K562 (cell line): Measurements from ENCODE around the gene VEGFA. TPM values are rescaled to one million over a fixed set of nuclear protein-coding genes. Genes with fewer than 3 reads are reported as not detected.

Source experiments
- CSDE1 ChIP-seq, 2 experiments: fragments of 450-650 bp; IDR thresholded peaks; 2 replicates each; pipeline ENCODE4 v1.6.1; 2016; ENCODE audit warnings: mild to moderate bottlenecking in 1 of 2
- FOXP4 ChIP-seq: sonication (generic); formaldehyde crosslinking; IDR thresholded peaks from 2 replicates; pipeline ENCODE4 v1.8.0; 2022; ENCODE audit warnings: mild to moderate bottlenecking, missing genetic modification reagents, borderline replicate concordance
- HDAC2 ChIP-seq: fragments of 450-650 bp; IDR thresholded peaks from 2 replicates; pipeline ENCODE4 v1.6.1; 2016; ENCODE audit warnings: mild to moderate bottlenecking
- HDAC8 ChIP-seq: fragments of 450-650 bp; IDR thresholded peaks from 2 replicates; pipeline ENCODE4 v1.6.1; 2016; ENCODE audit warnings: mild to moderate bottlenecking, missing genetic modification characterization, moderate library complexity, missing compliant biosample characterization
- HMG20A ChIP-seq: fragments of 450-650 bp; formaldehyde crosslinking; conservative IDR thresholded peaks from 2 replicates; pipeline ENCODE4 v1.4.0; 2020; ENCODE audit warnings: mild to moderate bottlenecking, mixed read lengths
- MAFF ChIP-seq: IDR thresholded peaks from 2 replicates; pipeline ENCODE4 v1.6.1; 2012; ENCODE audit warnings: low read length, improper control_type of control experiment
- MEF2D ChIP-seq: conservative IDR thresholded peaks from 2 replicates; pipeline ENCODE4 v1.6.1; 2016; ENCODE audit warnings: low read depth, missing genetic modification characterization, missing compliant biosample characterization
- MTA2 ChIP-seq: fragments of 450-650 bp; IDR thresholded peaks from 2 replicates; pipeline ENCODE4 v1.6.1; 2016; ENCODE audit warnings: low read depth
- NCOA6 ChIP-seq: fragments of 450-650 bp; IDR thresholded peaks from 2 replicates; pipeline ENCODE4 v1.6.1; 2017; ENCODE audit warnings: mild to moderate bottlenecking
- RAD51 ChIP-seq: fragments of 450-650 bp; IDR thresholded peaks from 2 replicates; pipeline ENCODE4 v1.7.1; 2016; ENCODE audit warnings: low read depth, mild to moderate bottlenecking, borderline replicate concordance
- SIX5 ChIP-seq, 2 experiments: IDR thresholded peaks; 2 replicates each; pipeline ENCODE4 v1.6.1; 2011; ENCODE audit warnings: low read length in 2 of 2, borderline replicate concordance in 1 of 2, low read depth in 1 of 2, mild to moderate bottlenecking in 1 of 2, moderate library complexity in 1 of 2; ENCODE audit not compliant: insufficient read depth in 1 of 2
- SP1 ChIP-seq: sonication (generic); formaldehyde crosslinking; IDR thresholded peaks from 2 replicates; pipeline ENCODE4 v1.8.1; 2022; ENCODE audit warnings: mild to moderate bottlenecking, missing genetic modification reagents
- SREBF1 ChIP-seq: fragments of 150-350 bp; IDR thresholded peaks from 2 replicates; pipeline ENCODE4 v1.6.1; 2014; ENCODE audit warnings: antibody characterized with exemption, low read depth, low read length, borderline replicate concordance
- TBL1XR1 ChIP-seq, 2 experiments: IDR thresholded peaks; 2 replicates each; pipeline ENCODE4 v1.6.1; 2012; ENCODE audit warnings: improper control_type of control experiment in 2 of 2, low read length in 2 of 2, mild to moderate bottlenecking in 1 of 2
- ZKSCAN8 ChIP-seq: fragments of 200-800 bp; sonication (Bioruptor generic); IDR thresholded peaks from 2 replicates; pipeline ENCODE4 v1.6.1; 2016; ENCODE audit warnings: missing genetic modification characterization, missing compliant biosample characterization
- ZNF24 ChIP-seq: fragments of 450-650 bp; IDR thresholded peaks from 2 replicates; pipeline ENCODE4 v1.6.1; 2016
- ZNF3 ChIP-seq: fragments of 250-450 bp; sonication (Bioruptor Pico); IDR thresholded peaks from 2 replicates; pipeline ENCODE4 v1.5.0; 2021; ENCODE audit warnings: mild to moderate bottlenecking, moderate library complexity
- ZNF717 ChIP-seq: fragments of 250-450 bp; sonication (Bioruptor Pico); IDR thresholded peaks from 2 replicates; pipeline ENCODE4 v1.5.0; 2021
- ZNF77 ChIP-seq: fragments of 250-450 bp; sonication (Bioruptor Pico); IDR thresholded peaks from 2 replicates; pipeline ENCODE4 v1.5.0; 2020
- polyA plus RNA-seq, 8 experiments: library from polyadenylated mRNA; depleted of rRNA in 4 of 8; stranded (reverse) in 5 of 8; unstranded in 3 of 8; fragments of >200 nt; fragmentation: Nextera tagmentation in 2 of 8; fragmentation: Illumina TruSeq in 1 of 8; extraction: Ambion mirVana in 2 of 8; extraction: Trizol in 1 of 8; gene quantifications; 2 replicates each; pipeline versions ENCODE4 v1.2.1 to v1.2.3, GENCODE V29; 2011 to 2014; ENCODE audit warnings: inconsistent platforms in 1 of 8, missing spikeins in 1 of 8
- total RNA-seq, 7 experiments: library from RNA; depleted of rRNA in 6 of 7; stranded (reverse); fragments of >200 nt in 6 of 7; fragmentation: Illumina TruSeq in 2 of 7; extraction: Trizol in 2 of 7; gene quantifications; 2 replicates each; pipeline versions ENCODE4 v1.2.1 to v1.2.3, GENCODE V29; 2011 to 2021; ENCODE audit warnings: low replicate concordance in 1 of 7
- TF ChIP-seq, protein P1 (sequence below): sonication (generic); formaldehyde crosslinking; IDR thresholded peaks from 2 replicates; pipeline ENCODE4 v1.8.0; 2022; ENCODE audit warnings: mild to moderate bottlenecking, missing genetic modification reagents
- TF ChIP-seq, protein P2 (sequence below): sonication (generic); formaldehyde crosslinking; IDR thresholded peaks from 2 replicates; pipeline ENCODE4 v1.8.0; 2022; ENCODE audit warnings: mild to moderate bottlenecking, missing genetic modification reagents
- TF ChIP-seq, protein P3 (sequence below), 2 experiments: fragments of 450-650 bp in 1 of 2; sonication (generic) in 1 of 2; formaldehyde crosslinking in 1 of 2; IDR thresholded peaks in 1 of 2; conservative IDR thresholded peaks in 1 of 2; 2 replicates each; pipeline versions ENCODE4 v1.6.1 to v1.8.1; 2016 to 2023; ENCODE audit warnings: mild to moderate bottlenecking in 2 of 2, moderate library complexity in 2 of 2, inconsistent platforms in 1 of 2, missing genetic modification reagents in 1 of 2
- TF ChIP-seq, protein P4 (sequence below), 2 experiments: IDR thresholded peaks; 2 replicates each; pipeline ENCODE4 v1.6.1; 2011; ENCODE audit warnings: borderline replicate concordance in 1 of 2, control low read depth in 1 of 2, low read depth in 1 of 2, low read length in 1 of 2, mild to moderate bottlenecking in 1 of 2, mixed read lengths in 1 of 2, moderate library complexity in 1 of 2; ENCODE audit not compliant: insufficient read depth in 1 of 2, insufficient read length in 1 of 2, poor library complexity in 1 of 2, severe bottlenecking in 1 of 2; ENCODE audit errors: extremely low read depth in 1 of 2

The VEGFA gene
- total and polyA plus RNA-seq, 9 of the 15 experiments (the other 6 are each of a cell fraction or from before 2014, with no cell fraction given), result 14.0 to 271 (median 124) TPM

GRCh38 chr6:43723737-43724295 is 46.2 kb upstream of the VEGFA start (continued):
- TF ChIP-seq, protein P1, sequence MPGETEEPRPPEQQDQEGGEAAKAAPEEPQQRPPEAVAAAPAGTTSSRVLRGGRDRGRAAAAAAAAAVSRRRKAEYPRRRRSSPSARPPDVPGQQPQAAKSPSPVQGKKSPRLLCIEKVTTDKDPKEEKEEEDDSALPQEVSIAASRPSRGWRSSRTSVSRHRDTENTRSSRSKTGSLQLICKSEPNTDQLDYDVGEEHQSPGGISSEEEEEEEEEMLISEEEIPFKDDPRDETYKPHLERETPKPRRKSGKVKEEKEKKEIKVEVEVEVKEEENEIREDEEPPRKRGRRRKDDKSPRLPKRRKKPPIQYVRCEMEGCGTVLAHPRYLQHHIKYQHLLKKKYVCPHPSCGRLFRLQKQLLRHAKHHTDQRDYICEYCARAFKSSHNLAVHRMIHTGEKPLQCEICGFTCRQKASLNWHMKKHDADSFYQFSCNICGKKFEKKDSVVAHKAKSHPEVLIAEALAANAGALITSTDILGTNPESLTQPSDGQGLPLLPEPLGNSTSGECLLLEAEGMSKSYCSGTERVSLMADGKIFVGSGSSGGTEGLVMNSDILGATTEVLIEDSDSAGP (CRISPR knock-in tag), result no peak
- no peak for TF ChIP-seq HDAC8 (tag)
- no peak; the same call in 1 of the 2 replicates for TF ChIP-seq FOXP4 (CRISPR knock-in tag)
- no peak for TF ChIP-seq RAD51
- TF ChIP-seq ZNF3 (CRISPR knock-in tag), result no peak
- TF ChIP-seq ZNF77 (CRISPR knock-in tag), result no peak
- TF ChIP-seq MEF2D (tag), result no peak
- 0 out of 2 replicates have a peak, but pooled peaks have one; percentile 67 for TF ChIP-seq HDAC2
- peak in 1 of 2 experiments; percentile 30; a peak in 1 of 4 replicates for TF ChIP-seq TBL1XR1 (IDR thresholded peaks at IDR 0.05; ENCODE audit: low read length in 2 of 2)
- TF ChIP-seq SREBF1, result no peak
- TF ChIP-seq SP1 (CRISPR knock-in tag), result peak; percentile 79
- TF ChIP-seq SIX5 (IDR thresholded peaks at IDR 0.05; ENCODE audit: borderline replicate concordance in 1 of 2, insufficient read depth in 1 of 2, low read depth in 1 of 2, low read length in 2 of 2), result no peak
- no peak for TF ChIP-seq HMG20A
- TF ChIP-seq ZNF717 (CRISPR knock-in tag), result no peak
- TF ChIP-seq, protein P2, sequence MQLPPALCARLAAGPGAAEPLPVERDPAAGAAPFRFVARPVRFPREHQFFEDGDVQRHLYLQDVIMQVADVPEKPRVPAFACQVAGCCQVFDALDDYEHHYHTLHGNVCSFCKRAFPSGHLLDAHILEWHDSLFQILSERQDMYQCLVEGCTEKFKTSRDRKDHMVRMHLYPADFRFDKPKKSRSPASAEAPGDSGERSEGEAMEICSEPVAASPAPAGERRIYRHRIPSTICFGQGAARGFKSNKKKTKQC (CRISPR knock-in tag), result no peak
- TF ChIP-seq MAFF, result no peak
- TF ChIP-seq NCOA6, result no peak
- TF ChIP-seq ZKSCAN8, result no peak
- TF ChIP-seq, protein P3, sequence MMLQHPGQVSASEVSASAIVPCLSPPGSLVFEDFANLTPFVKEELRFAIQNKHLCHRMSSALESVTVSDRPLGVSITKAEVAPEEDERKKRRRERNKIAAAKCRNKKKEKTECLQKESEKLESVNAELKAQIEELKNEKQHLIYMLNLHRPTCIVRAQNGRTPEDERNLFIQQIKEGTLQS (IDR thresholded peaks at IDR 0.05), result no peak
- TF ChIP-seq, protein P3 (CRISPR knock-in tag; conservative IDR thresholded peaks at IDR 0.05), result no peak
- peak; percentile 33; the same call in 1 of the 2 replicates for TF ChIP-seq ZNF24
- TF ChIP-seq MTA2, result no peak
- TF ChIP-seq CSDE1 (IDR thresholded peaks at IDR 0.05), result no peak
- TF ChIP-seq, protein P4, sequence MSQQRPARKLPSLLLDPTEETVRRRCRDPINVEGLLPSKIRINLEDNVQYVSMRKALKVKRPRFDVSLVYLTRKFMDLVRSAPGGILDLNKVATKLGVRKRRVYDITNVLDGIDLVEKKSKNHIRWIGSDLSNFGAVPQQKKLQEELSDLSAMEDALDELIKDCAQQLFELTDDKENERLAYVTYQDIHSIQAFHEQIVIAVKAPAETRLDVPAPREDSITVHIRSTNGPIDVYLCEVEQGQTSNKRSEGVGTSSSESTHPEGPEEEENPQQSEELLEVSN (IDR thresholded peaks at IDR 0.05; ENCODE audit: borderline replicate concordance in 1 of 2, extremely low read depth in 1 of 2, insufficient read depth in 1 of 2, insufficient read length in 1 of 2, low read depth in 1 of 2, low read length in 1 of 2, poor library complexity in 1 of 2, severe bottlenecking in 1 of 2), result no peak
